ENCODE results near the gene B3GAT2.

GRCh38 chr6:70834520-70834919 lies 122.3 kb downstream of the B3GAT2 start:
- TF ChIP-seq CTCF (IDR thresholded peaks at IDR 0.05) (no peak), POLR2A (IDR thresholded peaks at IDR 0.05) (no peak)

Measured in uterus (tissue), 2 donors.